Measurements from ENCODE around the gene DNM3.

DNM3 gene

GRCh38 chr1:172162236-172162635, 320.9 kb downstream of the DNM3 start:
- H3K36me3 ChIP-seq (ENCODE audit: control insufficient read depth in 4 of 4, insufficient read depth in 4 of 4, low read length in 3 of 4), result no peaks in the 10 kb centered on the region
- H3K27me3 ChIP-seq (replicated peaks in 2 of 5; ENCODE audit: control insufficient read depth in 4 of 5, insufficient read depth in 5 of 5, low read length in 4 of 5), result no peaks in the 10 kb centered on the region
- H3K4me3 ChIP-seq (ENCODE audit: control insufficient read depth in 1 of 7, extremely low read depth in 1 of 7, insufficient read depth in 4 of 7, low read depth in 2 of 7, low read length in 6 of 7), result no peak overlapping the region
- no peaks in the 10 kb centered on the region for H3K9me3 ChIP-seq (ENCODE audit: control extremely low read depth in 1 of 5, control insufficient read depth in 4 of 5, insufficient read depth in 2 of 5, low read depth in 1 of 5, low read length in 4 of 5)
- DNase-seq, result peak in 2 of 3 donors; percentile 42 to 57
- ChIA-PET CTCF (no interaction called here), POLR2A (no interaction called here)
- no peak overlapping the region for H3K27ac ChIP-seq (ENCODE audit: insufficient read depth in 1 of 2, low read depth in 1 of 2, low read length in 2 of 2, poor library complexity in 1 of 2, severe bottlenecking in 2 of 2)
- no peaks in the 10 kb centered on the region for H3K4me1 ChIP-seq (ENCODE audit: control extremely low read depth in 1 of 4, control insufficient read depth in 4 of 4, insufficient read depth in 4 of 4, low read length in 3 of 4)
- no CpG with 5 or more reads among the region's 2 CpGs for WGBS (ENCODE audit: insufficient coverage)

GRCh38 chr1:172163498-172164215, 322.4 kb downstream of the DNM3 start:
- WGBS (ENCODE audit: insufficient coverage), result 100% methylated on average over 1 of the region's 4 CpGs
- CTCF ChIA-PET, result no interaction called here
- Histone ChIP-seq H3K4me3 (ENCODE audit: control insufficient read depth in 1 of 7, extremely low read depth in 1 of 7, insufficient read depth in 4 of 7, low read depth in 2 of 7, low read length in 6 of 7) (no peak overlapping the region), H3K9me3 (ENCODE audit: control extremely low read depth in 1 of 5, control insufficient read depth in 4 of 5, insufficient read depth in 2 of 5, low read depth in 1 of 5, low read length in 4 of 5) (no peaks in the 10 kb centered on the region), H3K27me3 (replicated peaks in 2 of 5; ENCODE audit: control insufficient read depth in 4 of 5, insufficient read depth in 5 of 5, low read length in 4 of 5) (no peaks in the 10 kb centered on the region), H3K36me3 (ENCODE audit: control insufficient read depth in 4 of 4, insufficient read depth in 4 of 4, low read length in 3 of 4) (no peaks in the 10 kb centered on the region), H3K4me1 (ENCODE audit: control extremely low read depth in 1 of 4, control insufficient read depth in 4 of 4, insufficient read depth in 4 of 4, low read length in 3 of 4) (peaks cover 0 to 4% (median 0%) of the 10 kb centered on the region in 4 experiments), H3K27ac (ENCODE audit: insufficient read depth in 1 of 2, low read depth in 1 of 2, low read length in 2 of 2, poor library complexity in 1 of 2, severe bottlenecking in 2 of 2) (no peak overlapping the region)
- DNase-seq, result peak in 1 of 3 donors; percentile 21
- POLR2A ChIA-PET, result interaction anchor here (0.7 kb wide), 1 partner anchor 11 kb away, joined by 3 read pairs; no protein-coding TSS in a partner anchor

GRCh38 chr1:172165403-172165802, 324.1 kb downstream of the DNM3 start:
- CTCF ChIA-PET, result interaction anchor here (1.0 to 1.9 kb wide), 2 partner anchors 9 to 10 kb away, joined by 4 read pairs; no protein-coding TSS in a partner anchor
- no CpG with 5 or more reads among the region's 2 CpGs for WGBS (ENCODE audit: insufficient coverage)

GRCh38 chr1:172167796-172168596, 326.7 kb downstream of the DNM3 start:
- H3K27me3 ChIP-seq (replicated peaks in 2 of 5; ENCODE audit: control insufficient read depth in 4 of 5, insufficient read depth in 5 of 5, low read length in 4 of 5), result no peaks in the 10 kb centered on the region
- H3K9me3 ChIP-seq (ENCODE audit: control extremely low read depth in 1 of 5, control insufficient read depth in 4 of 5, insufficient read depth in 2 of 5, low read depth in 1 of 5, low read length in 4 of 5), result no peaks in the 10 kb centered on the region
- no peak overlapping the region for H3K4me3 ChIP-seq (ENCODE audit: control insufficient read depth in 1 of 7, extremely low read depth in 1 of 7, insufficient read depth in 4 of 7, low read depth in 2 of 7, low read length in 6 of 7)
- 50% methylated on average over 1 of the region's 4 CpGs for WGBS (ENCODE audit: insufficient coverage)
- no peak overlapping the region for H3K27ac ChIP-seq (ENCODE audit: insufficient read depth in 1 of 2, low read depth in 1 of 2, low read length in 2 of 2, poor library complexity in 1 of 2, severe bottlenecking in 2 of 2)
- peaks cover 0 to 4% (median 0%) of the 10 kb centered on the region in 4 experiments for H3K4me1 ChIP-seq (ENCODE audit: control extremely low read depth in 1 of 4, control insufficient read depth in 4 of 4, insufficient read depth in 4 of 4, low read length in 3 of 4)
- no peaks in the 10 kb centered on the region for H3K36me3 ChIP-seq (ENCODE audit: control insufficient read depth in 4 of 4, insufficient read depth in 4 of 4, low read length in 3 of 4)
- ChIA-PET POLR2A (interaction anchor here (0.5 kb wide), 1 partner anchor 75 kb away, joined by 3 read pairs; no protein-coding TSS in a partner anchor), CTCF (interaction anchor here (1.1 kb wide), 1 partner anchor 16 kb away, joined by 3 read pairs; no protein-coding TSS in a partner anchor)
- peak in 1 of 3 donors; percentile 21 for DNase-seq

More at GRCh38 chr1:172165403-172165802, 324.1 kb downstream of the DNM3 start:
- Histone ChIP-seq H3K4me1 (ENCODE audit: control extremely low read depth in 1 of 4, control insufficient read depth in 4 of 4, insufficient read depth in 4 of 4, low read length in 3 of 4) (peaks cover 0 to 4% (median 0%) of the 10 kb centered on the region in 4 experiments), H3K9me3 (ENCODE audit: control extremely low read depth in 1 of 5, control insufficient read depth in 4 of 5, insufficient read depth in 2 of 5, low read depth in 1 of 5, low read length in 4 of 5) (no peaks in the 10 kb centered on the region), H3K36me3 (ENCODE audit: control insufficient read depth in 4 of 4, insufficient read depth in 4 of 4, low read length in 3 of 4) (no peaks in the 10 kb centered on the region), H3K27ac (ENCODE audit: insufficient read depth in 1 of 2, low read depth in 1 of 2, low read length in 2 of 2, poor library complexity in 1 of 2, severe bottlenecking in 2 of 2) (no peak overlapping the region), H3K4me3 (ENCODE audit: control insufficient read depth in 1 of 7, extremely low read depth in 1 of 7, insufficient read depth in 4 of 7, low read depth in 2 of 7, low read length in 6 of 7) (no peak overlapping the region), H3K27me3 (replicated peaks in 2 of 5; ENCODE audit: control insufficient read depth in 4 of 5, insufficient read depth in 5 of 5, low read length in 4 of 5) (no peaks in the 10 kb centered on the region)
- no peak for DNase-seq
- POLR2A ChIA-PET, result interaction anchor here (0.7 kb wide), 1 partner anchor 38 kb away, joined by 3 read pairs; no protein-coding TSS in a partner anchor

GRCh38 chr1:172168597-172168872, 327.2 kb downstream of the DNM3 start:
- Histone ChIP-seq H3K4me3 (ENCODE audit: control insufficient read depth in 1 of 7, extremely low read depth in 1 of 7, insufficient read depth in 4 of 7, low read depth in 2 of 7, low read length in 6 of 7) (no peak overlapping the region), H3K27ac (ENCODE audit: insufficient read depth in 1 of 2, low read depth in 1 of 2, low read length in 2 of 2, poor library complexity in 1 of 2, severe bottlenecking in 2 of 2) (no peak overlapping the region), H3K9me3 (ENCODE audit: control extremely low read depth in 1 of 5, control insufficient read depth in 4 of 5, insufficient read depth in 2 of 5, low read depth in 1 of 5, low read length in 4 of 5) (no peaks in the 10 kb centered on the region), H3K27me3 (replicated peaks in 2 of 5; ENCODE audit: control insufficient read depth in 4 of 5, insufficient read depth in 5 of 5, low read length in 4 of 5) (no peaks in the 10 kb centered on the region), H3K4me1 (ENCODE audit: control extremely low read depth in 1 of 4, control insufficient read depth in 4 of 4, insufficient read depth in 4 of 4, low read length in 3 of 4) (peaks cover 0 to 4% (median 0%) of the 10 kb centered on the region in 4 experiments), H3K36me3 (ENCODE audit: control insufficient read depth in 4 of 4, insufficient read depth in 4 of 4, low read length in 3 of 4) (no peaks in the 10 kb centered on the region)
- ChIA-PET POLR2A (no interaction called here), CTCF (interaction anchor here (1.1 kb wide), 1 partner anchor 17 kb away, joined by 3 read pairs; no protein-coding TSS in a partner anchor)
- no peak for DNase-seq
- 100% methylated on average over 1 of the region's 2 CpGs for WGBS (ENCODE audit: insufficient coverage)

- CTCF ChIA-PET, result no interaction called here
- Histone ChIP-seq H3K36me3 (ENCODE audit: control insufficient read depth in 4 of 4, insufficient read depth in 4 of 4, low read length in 3 of 4) (no peaks in the 10 kb centered on the region), H3K4me1 (ENCODE audit: control extremely low read depth in 1 of 4, control insufficient read depth in 4 of 4, insufficient read depth in 4 of 4, low read length in 3 of 4) (peaks cover 0 to 4% (median 0%) of the 10 kb centered on the region in 4 experiments), H3K27ac (ENCODE audit: insufficient read depth in 1 of 2, low read depth in 1 of 2, low read length in 2 of 2, poor library complexity in 1 of 2, severe bottlenecking in 2 of 2) (no peak overlapping the region), H3K27me3 (replicated peaks in 2 of 5; ENCODE audit: control insufficient read depth in 4 of 5, insufficient read depth in 5 of 5, low read length in 4 of 5) (no peaks in the 10 kb centered on the region), H3K4me3 (ENCODE audit: control insufficient read depth in 1 of 7, extremely low read depth in 1 of 7, insufficient read depth in 4 of 7, low read depth in 2 of 7, low read length in 6 of 7) (no peak overlapping the region), H3K9me3 (ENCODE audit: control extremely low read depth in 1 of 5, control insufficient read depth in 4 of 5, insufficient read depth in 2 of 5, low read depth in 1 of 5, low read length in 4 of 5) (no peaks in the 10 kb centered on the region)
- no peak for DNase-seq
- POLR2A ChIA-PET, result no interaction called here
These were observed 328.5 kb downstream of the DNM3 start for GRCh38 chr1:172169836-172170235.

GRCh38 chr1:172172352-172172831, 331.1 kb downstream of the DNM3 start:
- Histone ChIP-seq H3K4me1 (ENCODE audit: control extremely low read depth in 1 of 4, control insufficient read depth in 4 of 4, insufficient read depth in 4 of 4, low read length in 3 of 4) (peaks cover 0 to 4% (median 0%) of the 10 kb centered on the region in 4 experiments), H3K27ac (ENCODE audit: insufficient read depth in 1 of 2, low read depth in 1 of 2, low read length in 2 of 2, poor library complexity in 1 of 2, severe bottlenecking in 2 of 2) (no peak overlapping the region), H3K27me3 (replicated peaks in 2 of 5; ENCODE audit: control insufficient read depth in 4 of 5, insufficient read depth in 5 of 5, low read length in 4 of 5) (no peaks in the 10 kb centered on the region), H3K9me3 (ENCODE audit: control extremely low read depth in 1 of 5, control insufficient read depth in 4 of 5, insufficient read depth in 2 of 5, low read depth in 1 of 5, low read length in 4 of 5) (no peaks in the 10 kb centered on the region), H3K4me3 (ENCODE audit: control insufficient read depth in 1 of 7, extremely low read depth in 1 of 7, insufficient read depth in 4 of 7, low read depth in 2 of 7, low read length in 6 of 7) (no peak overlapping the region), H3K36me3 (ENCODE audit: control insufficient read depth in 4 of 4, insufficient read depth in 4 of 4, low read length in 3 of 4) (no peaks in the 10 kb centered on the region)
- ChIA-PET POLR2A (no interaction called here), CTCF (no interaction called here)
- DNase-seq, result no peak
- 100% methylated on average over 2 of the region's 5 CpGs for WGBS (ENCODE audit: insufficient coverage)

All from common myeloid progenitor, CD34-positive (primary cell).